HS-27A (cell line): ENCODE data around the gene AP5B1.
"Not testable (repeated sequence)": the region's sequence is repeated elsewhere in the genome, so short reads cannot be mapped to it uniquely, and the experiment has no call there.

Experiments used
- DNase-seq: peaks from one replicate; pipeline ENCODE4 v3.0.0-alpha.2; 2012; ENCODE audit warnings: low read depth, missing footprints

The AP5B1 gene

DNA sequence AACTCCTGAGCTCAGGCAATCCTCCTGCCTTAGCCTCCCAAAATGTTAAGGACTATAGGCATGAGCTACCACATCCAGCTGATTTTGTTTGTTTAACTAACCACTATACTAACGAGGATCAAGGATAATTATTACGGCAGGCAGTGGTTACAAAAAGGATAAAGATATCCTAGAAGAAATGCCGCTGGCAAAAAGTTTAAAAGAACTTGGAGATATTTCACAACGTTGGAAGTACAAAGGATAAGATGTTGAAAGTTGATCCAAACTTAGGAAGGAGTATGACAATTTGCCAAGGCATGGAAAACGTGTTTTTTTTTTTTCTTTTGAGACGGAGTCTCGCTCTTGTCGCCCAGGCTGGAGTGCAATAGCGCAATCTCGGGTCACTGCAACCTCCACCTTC lies 13.4 kb downstream of the AP5B1 start:
- DNase-seq: no peak

GRCh38 chr11:65766535-65766934 lies 14.2 kb downstream of the AP5B1 start:
- no peak for DNase-seq

- no peak for DNase-seq
Observed at GRCh38 chr11:65764434-65764833, 16.3 kb downstream of the AP5B1 start.

GRCh38 chr11:65762816-65763215 lies 18.0 kb downstream of the AP5B1 start:
- not testable (repeated sequence) for DNase-seq

- DNase-seq: not testable (repeated sequence)
Observed at GRCh38 chr11:65762169-65762568, 18.6 kb downstream of the AP5B1 start.

DNA sequence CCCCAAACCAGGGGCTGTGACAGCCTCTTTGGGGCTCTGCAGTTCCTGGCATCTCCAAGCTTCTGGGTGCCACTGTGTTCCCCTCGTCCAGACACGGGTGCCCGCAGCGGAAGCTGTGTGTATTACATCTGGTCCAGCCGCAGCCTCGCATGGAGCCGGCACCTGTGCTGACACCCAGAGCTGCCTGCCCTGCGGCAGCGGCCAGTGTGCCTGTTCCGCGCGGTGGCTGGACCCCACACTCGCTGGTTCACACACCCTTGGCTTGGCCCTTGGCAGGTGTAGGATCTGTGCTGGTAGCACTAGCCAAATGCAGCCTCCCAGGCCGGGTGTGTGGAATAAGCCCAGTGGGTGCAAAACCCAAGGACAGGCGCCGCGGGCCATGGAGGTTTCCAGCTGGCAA lies 35.7 kb downstream of the AP5B1 start:
- no peak for DNase-seq

DNA sequence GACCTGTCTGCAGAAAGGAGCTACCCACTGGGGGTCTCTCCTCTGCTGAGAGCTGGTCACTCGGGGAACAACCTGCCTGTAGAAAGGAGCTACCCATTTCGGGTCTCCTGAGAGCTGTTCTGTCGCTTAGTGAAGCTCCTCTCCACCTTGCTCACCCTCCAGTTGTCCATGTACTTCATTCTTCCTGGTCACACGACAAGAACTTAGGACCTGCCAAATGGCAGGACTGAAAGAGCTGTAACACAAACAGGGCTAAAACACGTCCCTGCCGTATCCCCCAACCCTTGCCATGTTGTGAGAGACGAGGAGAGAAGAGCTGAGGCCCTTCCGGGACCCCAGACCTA lies 36.1 kb downstream of the AP5B1 start:
- DNase-seq: no peak

GRCh38 chr11:65744026-65744698 lies 36.6 kb downstream of the AP5B1 start:
- DNase-seq: no peak

- no peak for DNase-seq
Observed at GRCh38 chr11:65743681-65744025, 37.1 kb downstream of the AP5B1 start.

GRCh38 chr11:65742353-65742752 lies 38.4 kb downstream of the AP5B1 start:
- DNase-seq: no peak

- DNase-seq: no peak
Observed at GRCh38 chr11:65741185-65741584, 39.6 kb downstream of the AP5B1 start.

GRCh38 chr11:65739022-65739421 lies 41.8 kb downstream of the AP5B1 start:
- no peak for DNase-seq

DNA sequence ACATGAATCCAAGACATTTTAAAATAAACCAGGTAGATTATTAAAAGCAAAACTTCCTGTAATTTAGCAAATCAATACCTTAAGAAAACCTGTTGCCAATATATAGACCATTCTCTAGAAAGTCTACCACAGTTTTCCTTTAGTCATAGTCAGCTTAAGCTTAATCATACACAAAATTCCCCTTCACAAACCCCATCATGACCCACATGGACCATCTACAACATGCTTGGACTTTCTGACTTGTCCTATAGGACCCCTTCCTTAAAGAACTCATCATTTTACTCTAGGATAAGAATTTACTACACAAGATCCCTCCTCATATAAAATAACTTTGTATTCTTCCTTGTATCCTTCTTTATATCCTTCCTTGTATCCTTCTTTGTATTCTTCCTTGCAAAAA lies 44.0 kb downstream of the AP5B1 start:
- DNase-seq: no peak

GRCh38 chr11:65735111-65735510 lies 45.7 kb downstream of the AP5B1 start:
- not testable (repeated sequence) for DNase-seq

- DNase-seq: no peak
Observed at GRCh38 chr11:65730461-65730860, 50.3 kb downstream of the AP5B1 start.

- DNase-seq: no peak
Observed at GRCh38 chr11:65727865-65728264, 52.9 kb downstream of the AP5B1 start.

GRCh38 chr11:65726660-65727059 lies 54.1 kb downstream of the AP5B1 start:
- DNase-seq: no peak
